ENCODE measurements around the gene MAGI3.

DNA sequence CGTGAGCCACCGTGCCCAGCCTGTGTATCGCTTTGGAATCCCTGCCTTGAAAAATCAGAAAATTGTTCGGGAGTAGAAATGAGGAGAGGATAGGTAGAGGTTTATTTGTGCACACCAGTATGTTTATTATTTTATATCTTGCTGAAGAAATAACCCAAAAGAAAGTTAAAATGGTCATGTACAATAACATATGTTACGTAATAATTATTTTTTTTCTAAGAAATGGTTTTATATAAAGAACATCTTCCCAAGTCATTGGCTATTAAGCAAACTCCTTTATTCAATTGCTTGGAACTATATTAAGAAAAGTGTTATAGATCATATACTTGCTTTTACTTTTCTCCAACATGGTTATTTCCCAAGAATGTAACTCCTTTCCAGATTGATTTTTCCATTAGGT is 197.2 kb downstream of the MAGI3 start:
- TF ChIP-seq, protein P1, sequence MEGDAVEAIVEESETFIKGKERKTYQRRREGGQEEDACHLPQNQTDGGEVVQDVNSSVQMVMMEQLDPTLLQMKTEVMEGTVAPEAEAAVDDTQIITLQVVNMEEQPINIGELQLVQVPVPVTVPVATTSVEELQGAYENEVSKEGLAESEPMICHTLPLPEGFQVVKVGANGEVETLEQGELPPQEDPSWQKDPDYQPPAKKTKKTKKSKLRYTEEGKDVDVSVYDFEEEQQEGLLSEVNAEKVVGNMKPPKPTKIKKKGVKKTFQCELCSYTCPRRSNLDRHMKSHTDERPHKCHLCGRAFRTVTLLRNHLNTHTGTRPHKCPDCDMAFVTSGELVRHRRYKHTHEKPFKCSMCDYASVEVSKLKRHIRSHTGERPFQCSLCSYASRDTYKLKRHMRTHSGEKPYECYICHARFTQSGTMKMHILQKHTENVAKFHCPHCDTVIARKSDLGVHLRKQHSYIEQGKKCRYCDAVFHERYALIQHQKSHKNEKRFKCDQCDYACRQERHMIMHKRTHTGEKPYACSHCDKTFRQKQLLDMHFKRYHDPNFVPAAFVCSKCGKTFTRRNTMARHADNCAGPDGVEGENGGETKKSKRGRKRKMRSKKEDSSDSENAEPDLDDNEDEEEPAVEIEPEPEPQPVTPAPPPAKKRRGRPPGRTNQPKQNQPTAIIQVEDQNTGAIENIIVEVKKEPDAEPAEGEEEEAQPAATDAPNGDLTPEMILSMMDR (IDR thresholded peaks at IDR 0.05; ENCODE audit: low read depth, low read length), result no peak
- no peak for TF ChIP-seq POLR2A (IDR thresholded peaks at IDR 0.05; ENCODE audit: extremely low read depth, insufficient read length)
